ENCODE results near the gene ARCN1.

The ARCN1 gene

GRCh38 chr11:118635642-118636041, 63.4 kb downstream of the ARCN1 start:
- no peak for ATAC-seq
- TF ChIP-seq ZNF70 (CRISPR knock-in tag; IDR thresholded peaks at IDR 0.05) (no peak), ISL1 (CRISPR knock-in tag; IDR thresholded peaks at IDR 0.05) (no peak), ZFP30 (CRISPR knock-in tag; IDR thresholded peaks at IDR 0.05) (no peak), ZC3H10 (CRISPR knock-in tag; IDR thresholded peaks at IDR 0.05) (no peak), BACH2 (CRISPR knock-in tag; IDR thresholded peaks at IDR 0.05; ENCODE audit: borderline replicate concordance) (no peak), ARNTL (CRISPR knock-in tag; IDR thresholded peaks at IDR 0.05; ENCODE audit: borderline replicate concordance, low read depth) (no peak), CSDC2 (CRISPR knock-in tag; IDR thresholded peaks at IDR 0.05) (no peak), RARB (CRISPR knock-in tag; IDR thresholded peaks at IDR 0.05) (no peak), SNAI2 (CRISPR knock-in tag; IDR thresholded peaks at IDR 0.05) (no peak), ZFP3 (CRISPR knock-in tag; IDR thresholded peaks at IDR 0.05) (no peak), OSR1 (CRISPR knock-in tag; IDR thresholded peaks at IDR 0.05) (no peak), PPARA (CRISPR knock-in tag; IDR thresholded peaks at IDR 0.05; ENCODE audit: borderline replicate concordance) (no peak), TSHZ2 (CRISPR knock-in tag; IDR thresholded peaks at IDR 0.05) (no peak)
- TF ChIP-seq, protein P1, sequence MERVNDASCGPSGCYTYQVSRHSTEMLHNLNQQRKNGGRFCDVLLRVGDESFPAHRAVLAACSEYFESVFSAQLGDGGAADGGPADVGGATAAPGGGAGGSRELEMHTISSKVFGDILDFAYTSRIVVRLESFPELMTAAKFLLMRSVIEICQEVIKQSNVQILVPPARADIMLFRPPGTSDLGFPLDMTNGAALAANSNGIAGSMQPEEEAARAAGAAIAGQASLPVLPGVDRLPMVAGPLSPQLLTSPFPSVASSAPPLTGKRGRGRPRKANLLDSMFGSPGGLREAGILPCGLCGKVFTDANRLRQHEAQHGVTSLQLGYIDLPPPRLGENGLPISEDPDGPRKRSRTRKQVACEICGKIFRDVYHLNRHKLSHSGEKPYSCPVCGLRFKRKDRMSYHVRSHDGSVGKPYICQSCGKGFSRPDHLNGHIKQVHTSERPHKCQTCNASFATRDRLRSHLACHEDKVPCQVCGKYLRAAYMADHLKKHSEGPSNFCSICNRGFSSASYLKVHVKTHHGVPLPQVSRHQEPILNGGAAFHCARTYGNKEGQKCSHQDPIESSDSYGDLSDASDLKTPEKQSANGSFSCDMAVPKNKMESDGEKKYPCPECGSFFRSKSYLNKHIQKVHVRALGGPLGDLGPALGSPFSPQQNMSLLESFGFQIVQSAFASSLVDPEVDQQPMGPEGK (CRISPR knock-in tag; IDR thresholded peaks at IDR 0.05; ENCODE audit: borderline replicate concordance), result no peak
- TF ChIP-seq, protein P2, sequence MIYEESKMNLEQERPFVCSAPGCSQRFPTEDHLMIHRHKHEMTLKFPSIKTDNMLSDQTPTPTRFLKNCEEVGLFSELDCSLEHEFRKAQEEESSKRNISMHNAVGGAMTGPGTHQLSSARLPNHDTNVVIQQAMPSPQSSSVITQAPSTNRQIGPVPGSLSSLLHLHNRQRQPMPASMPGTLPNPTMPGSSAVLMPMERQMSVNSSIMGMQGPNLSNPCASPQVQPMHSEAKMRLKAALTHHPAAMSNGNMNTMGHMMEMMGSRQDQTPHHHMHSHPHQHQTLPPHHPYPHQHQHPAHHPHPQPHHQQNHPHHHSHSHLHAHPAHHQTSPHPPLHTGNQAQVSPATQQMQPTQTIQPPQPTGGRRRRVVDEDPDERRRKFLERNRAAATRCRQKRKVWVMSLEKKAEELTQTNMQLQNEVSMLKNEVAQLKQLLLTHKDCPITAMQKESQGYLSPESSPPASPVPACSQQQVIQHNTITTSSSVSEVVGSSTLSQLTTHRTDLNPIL (CRISPR knock-in tag; IDR thresholded peaks at IDR 0.05; ENCODE audit: low read depth), result no peak
- TF ChIP-seq, protein P3, sequence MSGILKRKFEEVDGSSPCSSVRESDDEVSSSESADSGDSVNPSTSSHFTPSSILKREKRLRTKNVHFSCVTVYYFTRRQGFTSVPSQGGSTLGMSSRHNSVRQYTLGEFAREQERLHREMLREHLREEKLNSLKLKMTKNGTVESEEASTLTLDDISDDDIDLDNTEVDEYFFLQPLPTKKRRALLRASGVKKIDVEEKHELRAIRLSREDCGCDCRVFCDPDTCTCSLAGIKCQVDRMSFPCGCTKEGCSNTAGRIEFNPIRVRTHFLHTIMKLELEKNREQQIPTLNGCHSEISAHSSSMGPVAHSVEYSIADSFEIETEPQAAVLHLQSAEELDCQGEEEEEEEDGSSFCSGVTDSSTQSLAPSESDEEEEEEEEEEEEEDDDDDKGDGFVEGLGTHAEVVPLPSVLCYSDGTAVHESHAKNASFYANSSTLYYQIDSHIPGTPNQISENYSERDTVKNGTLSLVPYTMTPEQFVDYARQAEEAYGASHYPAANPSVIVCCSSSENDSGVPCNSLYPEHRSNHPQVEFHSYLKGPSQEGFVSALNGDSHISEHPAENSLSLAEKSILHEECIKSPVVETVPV (CRISPR knock-in tag; IDR thresholded peaks at IDR 0.05), result no peak

DNA sequence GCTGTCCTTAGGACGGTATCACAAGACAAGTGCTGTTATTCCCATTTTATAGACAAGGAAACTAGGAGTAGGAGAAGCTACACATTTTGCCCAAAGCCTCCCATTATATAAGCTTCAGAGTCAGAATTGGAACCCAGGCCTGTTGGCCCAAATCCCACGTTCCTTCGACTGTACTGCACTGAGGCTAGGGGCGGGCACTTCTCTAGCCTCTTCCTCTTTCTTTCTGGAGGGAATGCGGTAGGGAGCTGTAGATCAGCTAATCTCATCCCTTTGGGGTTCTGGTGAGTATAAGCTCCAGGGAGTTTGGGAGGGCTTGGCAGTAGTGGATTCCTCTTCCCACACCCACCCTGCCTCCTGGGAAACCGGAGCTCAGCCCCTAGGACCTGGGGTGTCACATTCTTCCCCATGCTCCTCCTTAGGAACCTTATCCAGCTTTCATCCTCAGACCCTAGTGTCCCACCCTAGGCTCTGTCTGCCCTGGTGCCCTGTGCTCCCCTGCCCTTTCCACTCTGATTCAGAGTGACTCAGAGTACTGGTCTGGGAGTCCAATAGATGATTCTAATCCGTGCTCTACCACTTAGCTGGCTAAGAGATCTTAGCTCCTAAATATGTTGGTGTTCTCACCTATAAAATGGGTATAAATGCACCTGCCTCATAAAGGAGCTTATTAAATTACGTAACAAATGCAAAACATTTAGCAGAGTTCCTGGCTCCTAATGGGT, 64.5 kb downstream of the ARCN1 start:
- no peak for ATAC-seq

More for the DNA sequence above, 64.5 kb downstream of the ARCN1 start:
- TF ChIP-seq CSDC2 (CRISPR knock-in tag; IDR thresholded peaks at IDR 0.05) (no peak), TOX (CRISPR knock-in tag; IDR thresholded peaks at IDR 0.05; ENCODE audit: borderline replicate concordance) (no peak), TCF4 (CRISPR knock-in tag; IDR thresholded peaks at IDR 0.05; ENCODE audit: borderline replicate concordance) (no peak), TSHZ2 (CRISPR knock-in tag; IDR thresholded peaks at IDR 0.05) (no peak), ISL1 (CRISPR knock-in tag; IDR thresholded peaks at IDR 0.05) (no peak), ZFP30 (CRISPR knock-in tag; IDR thresholded peaks at IDR 0.05) (no peak), ZC3H10 (CRISPR knock-in tag; IDR thresholded peaks at IDR 0.05) (no peak), OSR1 (CRISPR knock-in tag; IDR thresholded peaks at IDR 0.05) (no peak), ZNF70 (CRISPR knock-in tag; IDR thresholded peaks at IDR 0.05) (no peak), ZFP3 (CRISPR knock-in tag; IDR thresholded peaks at IDR 0.05) (no peak)
- TF ChIP-seq, protein P2 (CRISPR knock-in tag; IDR thresholded peaks at IDR 0.05; ENCODE audit: low read depth), result no peak
- TF ChIP-seq, protein P3 (CRISPR knock-in tag; IDR thresholded peaks at IDR 0.05), result no peak
- TF ChIP-seq, protein P1 (CRISPR knock-in tag; IDR thresholded peaks at IDR 0.05; ENCODE audit: borderline replicate concordance), result no peak
- TF ChIP-seq, protein P4, sequence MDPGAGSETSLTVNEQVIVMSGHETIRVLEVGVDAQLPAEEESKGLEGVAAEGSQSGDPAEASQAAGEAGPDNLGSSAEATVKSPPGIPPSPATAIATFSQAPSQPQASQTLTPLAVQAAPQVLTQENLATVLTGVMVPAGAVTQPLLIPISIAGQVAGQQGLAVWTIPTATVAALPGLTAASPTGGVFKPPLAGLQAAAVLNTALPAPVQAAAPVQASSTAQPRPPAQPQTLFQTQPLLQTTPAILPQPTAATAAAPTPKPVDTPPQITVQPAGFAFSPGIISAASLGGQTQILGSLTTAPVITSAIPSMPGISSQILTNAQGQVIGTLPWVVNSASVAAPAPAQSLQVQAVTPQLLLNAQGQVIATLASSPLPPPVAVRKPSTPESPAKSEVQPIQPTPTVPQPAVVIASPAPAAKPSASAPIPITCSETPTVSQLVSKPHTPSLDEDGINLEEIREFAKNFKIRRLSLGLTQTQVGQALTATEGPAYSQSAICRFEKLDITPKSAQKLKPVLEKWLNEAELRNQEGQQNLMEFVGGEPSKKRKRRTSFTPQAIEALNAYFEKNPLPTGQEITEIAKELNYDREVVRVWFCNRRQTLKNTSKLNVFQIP (CRISPR knock-in tag; IDR thresholded peaks at IDR 0.05; ENCODE audit: borderline replicate concordance, low read depth), result no peak
